HepG2 (cell line): ENCODE data around the gene RDH8. TPM values are rescaled to one million over a fixed set of nuclear protein-coding genes. Genes with fewer than 3 reads are reported as not detected.
A peak's percentile ranks its signal among the peaks of the same experiment; 100 is the strongest.

ENCODE experiments used
- ARNTL ChIP-seq: sonication (generic); formaldehyde crosslinking; IDR thresholded peaks from 2 replicates; pipeline ENCODE4 v1.4.0; 2020; ENCODE audit warnings: mild to moderate bottlenecking, missing genetic modification reagents
- CENPBD1 ChIP-seq: sonication (generic); formaldehyde crosslinking; IDR thresholded peaks from 2 replicates; pipeline ENCODE4 v1.8.0; 2022; ENCODE audit warnings: missing genetic modification reagents, low read depth, mild to moderate bottlenecking, borderline replicate concordance
- HNF4A ChIP-seq: sonication (generic); formaldehyde crosslinking; IDR thresholded peaks from 2 replicates; pipeline ENCODE4 v1.4.0; 2020; ENCODE audit warnings: missing genetic modification reagents
- HOXA5 ChIP-seq: sonication (generic); formaldehyde crosslinking; IDR thresholded peaks from 2 replicates; pipeline ENCODE4 v1.4.0; 2020; ENCODE audit warnings: missing genetic modification reagents
- MAFF ChIP-seq: IDR thresholded peaks from 2 replicates; pipeline ENCODE4 v1.6.1; 2011; ENCODE audit warnings: low read depth, low read length, improper control_type of control experiment
- MATR3 ChIP-seq: sonication (generic); formaldehyde crosslinking; IDR thresholded peaks from 2 replicates; pipeline ENCODE4 v1.4.0; 2020; ENCODE audit warnings: missing genetic modification reagents
- NFE2 ChIP-seq: sonication (generic); formaldehyde crosslinking; IDR thresholded peaks from 2 replicates; pipeline ENCODE4 v1.4.0; 2020; ENCODE audit warnings: missing genetic modification reagents
- REPIN1 ChIP-seq: sonication (generic); formaldehyde crosslinking; IDR thresholded peaks from 2 replicates; pipeline ENCODE4 v1.8.0; 2022; ENCODE audit warnings: missing genetic modification reagents, low read depth, mild to moderate bottlenecking, borderline replicate concordance
- SRSF1 ChIP-seq: fragments of 200-400 bp; formaldehyde crosslinking; optimal IDR thresholded peaks from 2 replicates; pipeline ENCODE3; 2017; ENCODE audit warnings: mild to moderate bottlenecking, low read depth, low read length, moderate library complexity
- SYNCRIP ChIP-seq: fragments of 200-400 bp; formaldehyde crosslinking; IDR thresholded peaks from 2 replicates; pipeline ENCODE4 v1.6.1; 2018; ENCODE audit warnings: mild to moderate bottlenecking, low read depth, low read length; ENCODE audit not compliant: insufficient read depth
- TBX2 ChIP-seq: sonication (generic); formaldehyde crosslinking; IDR thresholded peaks from 2 replicates; pipeline ENCODE4 v1.5.0; 2020; ENCODE audit warnings: missing genetic modification reagents, mild to moderate bottlenecking, borderline replicate concordance
- THAP11 ChIP-seq: IDR thresholded peaks from 2 replicates; pipeline ENCODE4 v1.6.1; 2016; ENCODE audit warnings: missing biosample characterization, missing genetic modification reagents
- TRIM24 ChIP-seq: sonication (generic); formaldehyde crosslinking; IDR thresholded peaks from 2 replicates; pipeline ENCODE4 v1.8.0; 2022; ENCODE audit warnings: mild to moderate bottlenecking, missing genetic modification reagents
- ZIK1 ChIP-seq: sonication (generic); formaldehyde crosslinking; IDR thresholded peaks from 2 replicates; pipeline ENCODE4 v1.5.0; 2020; ENCODE audit warnings: mild to moderate bottlenecking, low read depth, missing genetic modification reagents, borderline replicate concordance
- ZNF17 ChIP-seq: sonication (generic); formaldehyde crosslinking; IDR thresholded peaks from 2 replicates; pipeline ENCODE4 v1.5.0; 2020; ENCODE audit warnings: mild to moderate bottlenecking, missing genetic modification reagents
- ZNF280D ChIP-seq: sonication (generic); formaldehyde crosslinking; IDR thresholded peaks from 2 replicates; pipeline ENCODE4 v1.5.1; 2020; ENCODE audit warnings: mild to moderate bottlenecking, missing genetic modification reagents
- ZNF354B ChIP-seq: sonication (generic); formaldehyde crosslinking; IDR thresholded peaks from 2 replicates; pipeline ENCODE4 v1.8.0; 2022; ENCODE audit warnings: mild to moderate bottlenecking, missing genetic modification reagents
- ZNF569 ChIP-seq: sonication (generic); formaldehyde crosslinking; IDR thresholded peaks from 2 replicates; pipeline ENCODE4 v1.5.0; 2020; ENCODE audit warnings: mild to moderate bottlenecking, missing genetic modification reagents, moderate library complexity, borderline replicate concordance
- ZNF572 ChIP-seq: sonication (generic); formaldehyde crosslinking; IDR thresholded peaks from 2 replicates; pipeline ENCODE4 v1.5.1; 2020; ENCODE audit warnings: mild to moderate bottlenecking, missing genetic modification reagents
- polyA plus RNA-seq, 8 experiments: library from polyadenylated mRNA; depleted of rRNA in 3 of 8; stranded (reverse) in 7 of 8; unstranded in 1 of 8; fragments of >200 nt; fragmentation: Illumina TruSeq in 4 of 8; extraction: Trizol in 4 of 8; gene quantifications; 2 replicates each; pipeline versions ENCODE4 v1.2.1 to v1.2.3, GENCODE V29; 2011 to 2016; ENCODE audit warnings: low read depth in 4 of 8, missing spikeins in 1 of 8, mixed read lengths in 1 of 8; ENCODE audit not compliant: insufficient read depth in 1 of 8
- total RNA-seq, 5 experiments: library from RNA; depleted of rRNA; stranded (reverse); fragments of >200 nt; fragmentation: Illumina TruSeq; extraction: Trizol; gene quantifications; 2 replicates each; pipeline ENCODE4 v1.2.3, GENCODE V29; 2016; ENCODE audit warnings: low read depth in 1 of 5
- TF ChIP-seq, protein P1 (sequence below): sonication (generic); formaldehyde crosslinking; IDR thresholded peaks from 2 replicates; pipeline ENCODE4 v1.4.0; 2020; ENCODE audit warnings: mild to moderate bottlenecking, missing genetic modification reagents

Gene RDH8
- total and polyA plus RNA-seq, 2 of the 13 experiments (the other 11 are each of a cell fraction or from before 2014, with no cell fraction given): not detected

GRCh38 chr19:10001899-10002298, 11.4 kb upstream of the RDH8 start (continued):
- TF ChIP-seq TRIM24 (CRISPR knock-in tag) (no peak), ARNTL (CRISPR knock-in tag) (0 out of 2 replicates have a peak, but pooled peaks have one; percentile 31), ZNF17 (CRISPR knock-in tag) (no peak), MATR3 (no peak), THAP11 (peak; percentile 69), SYNCRIP (no peak), ZNF569 (CRISPR knock-in tag) (no peak), HOXA5 (CRISPR knock-in tag) (0 out of 2 replicates have a peak, but pooled peaks have one; percentile 55), CENPBD1 (CRISPR knock-in tag) (no peak), ZNF354B (CRISPR knock-in tag) (no peak), SRSF1 (no peak), ZNF280D (CRISPR knock-in tag) (no peak), MAFF (peak; percentile 91), REPIN1 (CRISPR knock-in tag) (peak; percentile 43; the same call in 1 of the 2 replicates), ZIK1 (no peak), HNF4A (CRISPR knock-in tag) (peak; percentile 96), ZNF572 (CRISPR knock-in tag) (0 out of 2 replicates have a peak, but pooled peaks have one; percentile 20), NFE2 (CRISPR knock-in tag) (peak; percentile 92), TBX2 (CRISPR knock-in tag) (peak; percentile 36; the same call in 1 of the 2 replicates)
- TF ChIP-seq, protein P1, sequence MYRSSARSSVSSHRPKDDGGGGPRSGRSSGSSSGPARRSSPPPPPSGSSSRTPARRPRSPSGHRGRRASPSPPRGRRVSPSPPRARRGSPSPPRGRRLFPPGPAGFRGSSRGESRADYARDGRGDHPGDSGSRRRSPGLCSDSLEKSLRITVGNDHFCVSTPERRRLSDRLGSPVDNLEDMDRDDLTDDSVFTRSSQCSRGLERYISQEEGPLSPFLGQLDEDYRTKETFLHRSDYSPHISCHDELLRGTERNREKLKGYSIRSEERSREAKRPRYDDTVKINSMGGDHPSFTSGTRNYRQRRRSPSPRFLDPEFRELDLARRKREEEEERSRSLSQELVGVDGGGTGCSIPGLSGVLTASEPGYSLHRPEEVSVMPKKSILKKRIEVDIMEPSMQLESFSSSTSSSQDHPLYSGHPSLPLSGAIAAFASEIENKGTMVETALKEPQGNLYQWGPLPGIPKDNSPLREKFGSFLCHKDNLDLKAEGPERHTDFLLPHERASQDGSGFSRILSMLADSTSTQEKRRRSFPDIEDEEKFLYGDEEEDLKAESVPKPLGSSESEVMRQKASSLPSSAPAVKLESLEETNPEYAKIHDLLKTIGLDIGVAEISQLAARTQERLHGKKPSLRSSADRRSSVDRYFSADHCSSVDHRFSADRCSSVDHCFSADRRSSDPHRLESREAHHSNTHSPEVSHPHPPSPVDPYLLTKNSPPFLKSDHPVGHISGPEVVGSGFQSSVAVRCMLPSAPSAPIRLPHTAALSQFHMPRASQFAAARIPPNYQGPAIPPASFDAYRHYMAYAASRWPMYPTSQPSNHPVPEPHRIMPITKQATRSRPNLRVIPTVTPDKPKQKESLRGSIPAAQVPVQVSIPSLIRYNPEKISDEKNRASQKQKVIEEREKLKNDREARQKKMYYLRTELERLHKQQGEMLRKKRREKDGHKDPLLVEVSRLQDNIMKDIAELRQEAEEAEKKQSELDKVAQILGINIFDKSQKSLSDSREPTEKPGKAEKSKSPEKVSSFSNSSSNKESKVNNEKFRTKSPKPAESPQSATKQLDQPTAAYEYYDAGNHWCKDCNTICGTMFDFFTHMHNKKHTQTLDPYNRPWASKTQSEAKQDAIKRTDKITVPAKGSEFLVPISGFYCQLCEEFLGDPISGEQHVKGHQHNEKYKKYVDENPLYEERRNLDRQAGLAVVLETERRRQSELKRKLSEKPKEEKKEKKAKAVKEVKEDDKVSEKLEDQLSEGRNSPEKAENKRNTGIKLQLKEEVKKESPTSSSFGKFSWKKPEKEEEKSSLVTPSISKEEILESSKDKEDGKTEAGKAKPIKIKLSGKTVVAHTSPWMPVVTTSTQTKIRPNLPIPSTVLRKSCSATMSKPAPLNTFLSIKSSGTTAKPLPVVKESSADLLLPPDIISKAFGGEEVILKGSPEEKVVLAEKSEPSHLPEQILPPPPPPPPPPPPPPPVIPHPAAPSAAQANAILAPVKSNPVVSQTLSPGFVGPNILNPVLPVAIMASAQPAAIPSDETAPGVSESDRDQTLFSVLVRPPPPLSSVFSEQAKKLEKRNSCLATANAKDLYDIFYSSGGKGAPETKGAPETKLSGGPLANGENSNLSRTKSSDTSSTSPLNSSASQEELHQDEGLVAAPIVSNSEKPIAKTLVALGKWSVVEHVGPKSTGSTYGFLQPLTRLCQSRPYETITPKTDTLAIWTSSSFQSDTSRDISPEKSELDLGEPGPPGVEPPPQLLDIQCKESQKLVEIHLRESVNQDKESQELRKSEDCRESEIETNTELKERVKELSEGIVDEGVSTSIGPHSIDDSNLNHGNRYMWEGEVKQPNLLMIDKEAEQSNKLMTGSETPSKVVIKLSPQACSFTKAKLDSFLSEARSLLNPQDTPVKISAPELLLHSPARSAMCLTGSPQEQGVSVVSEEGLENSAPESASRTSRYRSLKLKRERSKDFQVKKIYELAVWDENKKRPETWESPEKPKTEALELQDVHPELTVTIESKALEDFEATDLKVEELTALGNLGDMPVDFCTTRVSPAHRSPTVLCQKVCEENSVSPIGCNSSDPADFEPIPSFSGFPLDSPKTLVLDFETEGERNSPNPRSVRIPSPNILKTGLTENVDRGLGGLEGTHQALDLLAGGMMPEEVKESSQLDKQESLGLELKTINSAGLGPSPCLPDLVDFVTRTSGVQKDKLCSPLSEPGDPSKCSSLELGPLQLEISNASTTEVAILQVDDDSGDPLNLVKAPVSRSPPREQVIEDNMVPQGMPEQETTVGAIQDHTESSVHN (CRISPR knock-in tag): no peak
